Measurements from ENCODE around the gene TADA2B.

DNA sequence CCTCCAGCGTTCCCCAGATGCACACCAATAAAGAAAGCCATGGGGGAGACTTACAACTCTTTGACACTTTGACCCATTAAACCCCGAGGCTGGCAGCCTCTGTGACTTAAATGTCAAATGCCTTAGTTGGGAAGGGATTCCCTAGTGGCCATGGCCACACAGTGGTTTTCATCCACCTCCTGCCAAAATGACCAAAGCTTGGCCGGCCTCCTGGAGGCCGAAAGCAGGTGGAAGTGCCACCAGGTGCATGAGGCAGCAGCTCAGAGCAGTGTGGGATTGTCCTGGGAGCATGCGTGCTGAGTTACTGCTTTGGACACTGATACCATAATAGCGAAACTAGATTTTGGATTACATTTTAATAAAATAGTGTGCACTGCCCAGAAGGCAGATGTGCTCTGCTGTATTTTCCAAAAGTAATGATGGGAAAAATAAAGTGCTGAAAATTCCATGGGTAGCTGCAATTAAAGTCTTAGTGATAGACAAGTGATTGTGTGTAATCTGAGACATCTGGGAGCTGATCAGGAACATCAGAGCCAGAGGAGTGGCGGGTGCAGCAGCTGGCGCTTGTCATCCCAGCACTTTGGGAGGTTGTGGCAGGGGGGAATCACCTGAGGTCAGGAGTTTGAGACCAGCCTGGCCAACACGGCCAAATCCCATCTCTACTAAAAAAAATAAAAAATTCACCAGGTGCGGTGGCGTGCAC lies 39.8 kb upstream of the TADA2B start:
- no peak for TF ChIP-seq POLR2A (IDR thresholded peaks at IDR 0.05)
- TF ChIP-seq CTCF (IDR thresholded peaks at IDR 0.05): no peak
- TF ChIP-seq EP300 (IDR thresholded peaks at IDR 0.05): no peak
- TF ChIP-seq POLR2AphosphoS5 (IDR thresholded peaks at IDR 0.05): no peak

All from sigmoid colon (tissue), 4 donors.